ENCODE data around the gene ZNF445. TPM values are rescaled to one million over a fixed set of nuclear protein-coding genes. Genes with fewer than 3 reads are reported as not detected.

ZNF445 gene
- total RNA-seq, 1 experiment from 2014 or later = 19.0 TPM

GRCh38 chr3:44420676-44421075, 56.8 kb downstream of the ZNF445 start:
- Histone ChIP-seq H3K4me1 (no peaks in the 10 kb centered on the region), H3K27me3 (replicated peaks; ENCODE audit: control insufficient read depth, insufficient read depth, low read length) (no peaks in the 10 kb centered on the region), H3K9me3 (no peaks in the 10 kb centered on the region), H3K36me3 (ENCODE audit: control insufficient read depth, insufficient read depth, low read length) (no peaks in the 10 kb centered on the region), H3K4me3 (ENCODE audit: low read depth, low read length) (no peak overlapping the region)
- no peak for DNase-seq
- Mint-ChIP-seq H3K36me3 (ENCODE audit: insufficient read depth, unreplicated experiment) (no peaks in the 10 kb centered on the region), H3K4me1 (ENCODE audit: low read depth, unreplicated experiment) (no peaks in the 10 kb centered on the region), H3K27me3 (ENCODE audit: insufficient read depth, unreplicated experiment) (no peaks in the 10 kb centered on the region), H3K9me3 (ENCODE audit: unreplicated experiment) (peaks cover 13% of the 10 kb centered on the region), H3K27ac (ENCODE audit: unreplicated experiment) (no peak overlapping the region), H3K4me3 (ENCODE audit: unreplicated experiment) (no peak overlapping the region)
- BruUV-seq (replicated peaks) = no TSS peak
- ChIA-PET CTCF (no interaction called here), POLR2A (no interaction called here)
- no peak for TF ChIP-seq CTCF (IDR thresholded peaks at IDR 0.05; ENCODE audit: insufficient read depth in 1 of 2, low read depth in 1 of 2, low read length in 1 of 2, severe bottlenecking in 1 of 2, unreplicated experiment in 1 of 2)
- intact Hi-C loops (cut with micrococcal nuclease; ENCODE audit: unreplicated experiment) = no loop called here

DNA sequence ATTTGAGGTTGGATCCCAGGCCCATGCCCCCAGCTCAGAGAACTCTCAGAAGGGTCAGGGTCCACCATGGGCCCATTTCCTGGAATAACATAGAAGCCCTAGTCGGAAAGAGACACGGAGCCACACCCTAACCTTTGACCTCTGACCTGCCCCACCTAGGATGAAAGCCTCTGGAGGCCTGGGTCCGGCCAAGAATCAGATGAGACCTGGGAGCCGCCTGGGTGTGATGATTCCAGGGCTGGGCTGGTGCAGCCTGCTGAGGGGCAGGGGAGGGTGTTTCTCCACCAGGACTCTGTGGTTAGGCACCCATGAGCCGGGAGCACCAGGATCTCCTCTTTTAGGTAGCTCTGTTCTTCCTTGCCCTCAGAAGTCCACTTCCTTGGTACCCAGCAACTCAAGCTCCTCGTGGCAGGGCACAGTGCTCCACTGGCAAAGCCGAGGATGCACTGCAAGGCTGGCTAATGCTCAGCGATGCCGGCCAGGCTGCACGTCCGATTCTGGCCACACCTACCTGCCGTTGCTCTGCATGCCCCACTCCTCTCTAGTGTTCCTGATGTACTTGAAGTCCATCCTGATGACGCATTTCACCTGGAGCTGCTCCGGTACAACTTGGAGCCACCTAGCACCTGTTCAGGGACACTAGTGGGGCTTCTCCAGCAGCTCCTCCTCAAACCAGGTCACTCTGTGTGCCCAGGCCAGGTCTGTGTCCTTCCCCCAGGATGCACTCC, 57.4 kb downstream of the ZNF445 start:
- Mint-ChIP-seq H3K4me1 (ENCODE audit: low read depth, unreplicated experiment) (no peaks in the 10 kb centered on the region), H3K4me3 (ENCODE audit: unreplicated experiment) (no peak overlapping the region), H3K36me3 (ENCODE audit: insufficient read depth, unreplicated experiment) (no peaks in the 10 kb centered on the region), H3K9me3 (ENCODE audit: unreplicated experiment) (peaks cover 13% of the 10 kb centered on the region), H3K27ac (ENCODE audit: unreplicated experiment) (no peak overlapping the region), H3K27me3 (ENCODE audit: insufficient read depth, unreplicated experiment) (no peaks in the 10 kb centered on the region)
- Histone ChIP-seq H3K36me3 (ENCODE audit: control insufficient read depth, insufficient read depth, low read length) (no peaks in the 10 kb centered on the region), H3K9me3 (no peaks in the 10 kb centered on the region), H3K4me1 (no peaks in the 10 kb centered on the region), H3K27me3 (replicated peaks; ENCODE audit: control insufficient read depth, insufficient read depth, low read length) (no peaks in the 10 kb centered on the region), H3K4me3 (ENCODE audit: low read depth, low read length) (no peak overlapping the region)
- no TSS peak for BruUV-seq (replicated peaks)
- DNase-seq = no peak
- ChIA-PET POLR2A (no interaction called here), CTCF (no interaction called here)
- no peak for TF ChIP-seq CTCF (IDR thresholded peaks at IDR 0.05; ENCODE audit: insufficient read depth in 1 of 2, low read depth in 1 of 2, low read length in 1 of 2, severe bottlenecking in 1 of 2, unreplicated experiment in 1 of 2)
- intact Hi-C loops (cut with micrococcal nuclease; ENCODE audit: unreplicated experiment) = no loop called here

DNA sequence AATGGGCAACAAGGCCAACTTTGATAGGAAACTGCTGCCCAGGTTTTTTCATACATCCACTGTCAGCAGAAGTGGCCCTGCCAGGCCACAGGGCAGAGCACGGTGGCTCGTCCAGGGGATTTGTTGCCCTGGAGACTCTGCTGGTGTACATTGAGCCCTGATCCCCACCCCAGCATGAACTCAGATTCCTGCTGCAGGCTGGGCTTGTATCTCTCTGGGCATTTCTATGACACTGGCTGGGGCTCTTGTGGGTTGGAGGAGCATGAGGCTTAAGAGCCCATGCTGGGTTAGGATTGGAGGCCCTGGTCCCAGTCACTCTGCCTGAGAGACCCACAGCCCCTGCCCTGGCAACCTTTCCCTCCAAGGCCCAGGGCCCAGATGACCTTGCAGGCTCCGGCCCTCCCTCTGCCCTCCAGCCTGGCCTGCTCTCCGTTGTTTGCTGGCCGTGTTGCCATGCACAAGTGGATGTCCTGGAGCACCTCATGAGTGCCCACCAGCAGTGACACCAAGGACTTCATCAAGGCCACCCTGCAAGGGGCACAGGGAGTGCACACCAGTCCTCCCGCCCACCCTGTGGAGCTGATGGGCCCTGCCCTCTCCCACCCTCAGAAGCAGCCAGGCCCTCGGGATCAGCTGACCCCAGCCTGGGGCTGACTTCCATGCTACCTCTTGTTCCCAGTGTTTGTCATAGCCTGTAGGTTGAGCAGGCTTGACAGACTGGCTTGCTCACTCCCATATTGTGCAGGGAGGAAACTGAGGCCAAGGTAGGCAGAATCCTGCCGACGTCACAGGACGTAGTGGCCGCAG, 58.2 kb downstream of the ZNF445 start:
- Mint-ChIP-seq H3K27me3 (ENCODE audit: insufficient read depth, unreplicated experiment) (no peaks in the 10 kb centered on the region), H3K4me1 (ENCODE audit: low read depth, unreplicated experiment) (no peaks in the 10 kb centered on the region), H3K36me3 (ENCODE audit: insufficient read depth, unreplicated experiment) (no peaks in the 10 kb centered on the region), H3K4me3 (ENCODE audit: unreplicated experiment) (no peak overlapping the region), H3K9me3 (ENCODE audit: unreplicated experiment) (peaks cover 13% of the 10 kb centered on the region), H3K27ac (ENCODE audit: unreplicated experiment) (no peak overlapping the region)
- POLR2A ChIA-PET = no interaction called here
- DNase-seq = no peak
- Histone ChIP-seq H3K4me3 (ENCODE audit: low read depth, low read length) (no peak overlapping the region), H3K27me3 (replicated peaks; ENCODE audit: control insufficient read depth, insufficient read depth, low read length) (no peaks in the 10 kb centered on the region), H3K9me3 (no peaks in the 10 kb centered on the region), H3K36me3 (ENCODE audit: control insufficient read depth, insufficient read depth, low read length) (no peaks in the 10 kb centered on the region), H3K4me1 (no peaks in the 10 kb centered on the region)
- CTCF ChIA-PET = no interaction called here
- TF ChIP-seq CTCF (IDR thresholded peaks at IDR 0.05; ENCODE audit: insufficient read depth in 1 of 2, low read depth in 1 of 2, low read length in 1 of 2, severe bottlenecking in 1 of 2, unreplicated experiment in 1 of 2) = no peak
- no TSS peak for BruUV-seq (replicated peaks)
- intact Hi-C loops (cut with micrococcal nuclease; ENCODE audit: unreplicated experiment) = no loop called here

All from Caco-2 (cell line).